SK-N-SH treated with all-trans-retinoic acid at 6 μM for 48 hours (cell line): ENCODE results near the gene PGM5.

Source experiments
- ATAC-seq: fragments of 200-7000 bp; cut with Tn5 transposase; 3 replicates; pipeline ENCODE4 v1.9.1; 2020; ENCODE audit warnings: mild to moderate bottlenecking, moderate library complexity
- ARNTL ChIP-seq: fragments of 450-650 bp; formaldehyde crosslinking; IDR thresholded peaks from 2 replicates; pipeline ENCODE4 v1.5.0; 2020; ENCODE audit warnings: low read depth, mild to moderate bottlenecking, moderate library complexity, borderline replicate concordance
- BACH2 ChIP-seq: fragments of 250-450 bp; sonication (Bioruptor Pico); IDR thresholded peaks from 2 replicates; pipeline ENCODE4 v1.9.0; 2021; ENCODE audit warnings: mild to moderate bottlenecking, borderline replicate concordance
- CREB5 ChIP-seq: fragments of 250-450 bp; sonication (Bioruptor Pico); IDR thresholded peaks from 2 replicates; pipeline ENCODE4 v1.5.1; 2020; ENCODE audit warnings: low read depth, mild to moderate bottlenecking, moderate library complexity
- CSDC2 ChIP-seq: fragments of 250-450 bp; sonication (Bioruptor Pico); IDR thresholded peaks from 2 replicates; pipeline ENCODE4 v1.5.0; 2020; ENCODE audit warnings: mild to moderate bottlenecking, moderate library complexity
- CSRNP3 ChIP-seq: fragments of 250-450 bp; sonication (Bioruptor Pico); IDR thresholded peaks from 2 replicates; pipeline ENCODE4 v1.5.1; 2021; ENCODE audit warnings: mild to moderate bottlenecking, moderate library complexity
- GLIS3 ChIP-seq: fragments of 250-450 bp; sonication (Bioruptor Pico); IDR thresholded peaks from 2 replicates; pipeline ENCODE4 v1.5.0; 2020; ENCODE audit warnings: mild to moderate bottlenecking, moderate library complexity
- ISL1 ChIP-seq: fragments of 250-450 bp; sonication (Bioruptor Pico); IDR thresholded peaks from 2 replicates; pipeline ENCODE4 v2.1.2; 2022; ENCODE audit warnings: mild to moderate bottlenecking, moderate library complexity
- OSR1 ChIP-seq: fragments of 250-450 bp; sonication (Bioruptor Pico); IDR thresholded peaks from 2 replicates; pipeline ENCODE4 v1.8.0; 2022; ENCODE audit warnings: moderate library complexity, mild to moderate bottlenecking, inconsistent platforms
- PATZ1 ChIP-seq: fragments of 250-450 bp; sonication (Bioruptor Pico); IDR thresholded peaks from 2 replicates; pipeline ENCODE4 v1.8.0; 2020; ENCODE audit warnings: mild to moderate bottlenecking, moderate library complexity, borderline replicate concordance
- POU6F1 ChIP-seq: fragments of 250-450 bp; sonication (Bioruptor Pico); IDR thresholded peaks from 2 replicates; pipeline ENCODE4 v1.8.0; 2021; ENCODE audit warnings: low read depth, mild to moderate bottlenecking, moderate library complexity, borderline replicate concordance
- PPARA ChIP-seq: fragments of 250-450 bp; sonication (Bioruptor Pico); IDR thresholded peaks from 2 replicates; pipeline ENCODE4 v1.5.0; 2020; ENCODE audit warnings: mild to moderate bottlenecking, borderline replicate concordance
- RARB ChIP-seq: fragments of 250-450 bp; sonication (Bioruptor Pico); IDR thresholded peaks from 2 replicates; pipeline ENCODE4 v1.8.0; 2021; ENCODE audit warnings: mild to moderate bottlenecking, moderate library complexity
- TCF4 ChIP-seq: fragments of 250-450 bp; sonication (Bioruptor Pico); IDR thresholded peaks from 2 replicates; pipeline ENCODE4 v1.8.0; 2021; ENCODE audit warnings: mild to moderate bottlenecking, moderate library complexity, borderline replicate concordance
- TSHZ2 ChIP-seq: fragments of 250-450 bp; sonication (Bioruptor Pico); IDR thresholded peaks from 2 replicates; pipeline ENCODE4 v1.5.0; 2020; ENCODE audit warnings: mild to moderate bottlenecking, moderate library complexity
- ZC3H10 ChIP-seq: fragments of 250-450 bp; sonication (Bioruptor Pico); IDR thresholded peaks from 2 replicates; pipeline ENCODE4 v1.5.1; 2021; ENCODE audit warnings: mild to moderate bottlenecking, moderate library complexity
- ZFP3 ChIP-seq: fragments of 250-450 bp; sonication (Bioruptor Pico); IDR thresholded peaks from 2 replicates; pipeline ENCODE4 v1.5.0; 2020; ENCODE audit warnings: mild to moderate bottlenecking, moderate library complexity
- ZFP30 ChIP-seq: fragments of 450-650 bp; formaldehyde crosslinking; IDR thresholded peaks from 2 replicates; pipeline ENCODE4 v1.5.0; 2022; ENCODE audit warnings: mild to moderate bottlenecking, moderate library complexity
- ZNF565 ChIP-seq: fragments of 450-650 bp; formaldehyde crosslinking; conservative IDR thresholded peaks from 2 replicates; pipeline ENCODE4 v1.5.0; 2020; ENCODE audit warnings: low read depth, mild to moderate bottlenecking, moderate library complexity
- ZNF70 ChIP-seq: fragments of 450-650 bp; formaldehyde crosslinking; IDR thresholded peaks from 2 replicates; pipeline ENCODE4 v1.5.0; 2020; ENCODE audit warnings: mild to moderate bottlenecking, moderate library complexity
- ZNF8 ChIP-seq: fragments of 450-650 bp; formaldehyde crosslinking; IDR thresholded peaks from 2 replicates; pipeline ENCODE4 v1.5.0; 2020; ENCODE audit warnings: mild to moderate bottlenecking, moderate library complexity

The PGM5 gene

GRCh38 chr9:68522954-68523353, 166.5 kb downstream of the PGM5 start:
- TF ChIP-seq PATZ1 (CRISPR knock-in tag) (no peak), ZNF8 (no peak), OSR1 (CRISPR knock-in tag) (no peak), ZFP3 (CRISPR knock-in tag) (no peak)
- no peak for ATAC-seq

GRCh38 chr9:68523367-68523936, 167.0 kb downstream of the PGM5 start:
- ATAC-seq, result no peak
- TF ChIP-seq ZNF70 (CRISPR knock-in tag) (no peak), ZC3H10 (CRISPR knock-in tag) (no peak), PPARA (no peak), ZFP30 (CRISPR knock-in tag) (no peak), POU6F1 (no peak), CSRNP3 (CRISPR knock-in tag) (no peak), ZNF565 (CRISPR knock-in tag) (no peak), BACH2 (CRISPR knock-in tag) (no peak), CREB5 (CRISPR knock-in tag) (no peak), PATZ1 (CRISPR knock-in tag) (no peak), RARB (no peak), ISL1 (CRISPR knock-in tag) (no peak), CSDC2 (CRISPR knock-in tag) (no peak), ZNF8 (no peak), ARNTL (CRISPR knock-in tag) (no peak)

- ATAC-seq, result no peak
- no peak for TF ChIP-seq CREB5 (CRISPR knock-in tag)
- no peak for TF ChIP-seq PPARA
- no peak for TF ChIP-seq PATZ1 (CRISPR knock-in tag)
- TF ChIP-seq ZC3H10 (CRISPR knock-in tag), result no peak
- TF ChIP-seq OSR1 (CRISPR knock-in tag), result no peak
- TF ChIP-seq ZNF70 (CRISPR knock-in tag), result no peak
- TF ChIP-seq ZFP30 (CRISPR knock-in tag), result no peak
- TF ChIP-seq ZNF565 (CRISPR knock-in tag), result no peak
- no peak for TF ChIP-seq BACH2 (CRISPR knock-in tag)
- no peak for TF ChIP-seq POU6F1
- TF ChIP-seq TSHZ2 (CRISPR knock-in tag), result no peak
- no peak for TF ChIP-seq GLIS3
- no peak for TF ChIP-seq TCF4
Observed at GRCh38 chr9:68530618-68531017, 174.2 kb downstream of the PGM5 start.
